ENCODE results near the gene INTS1.
A peak's percentile ranks its signal among the peaks of the same experiment; 100 is the strongest.

The INTS1 gene

GRCh38 chr7:1510780-1511154, 6.6 kb upstream of the INTS1 start:
- Histone ChIP-seq H3K36me3 (replicated peaks; ENCODE audit: insufficient read depth, low read length) (no peaks in the 10 kb centered on the region), H2AFZ (ENCODE audit: low read length) (no peak overlapping the region), H3K9me3 (replicated peaks; ENCODE audit: insufficient read depth, low read length) (no peaks in the 10 kb centered on the region), H3K9ac (ENCODE audit: low read length) (no peak overlapping the region), H3K27ac (ENCODE audit: low read length) (no peak overlapping the region), H3K9me2 (replicated peaks; ENCODE audit: insufficient read depth, low read length) (no peaks in the 10 kb centered on the region), H3F3A (ENCODE audit: insufficient read depth, low read length) (peaks cover 5% of the 10 kb centered on the region; the same call in 1 of the 2 replicates), H3K4me2 (ENCODE audit: low read depth, low read length) (no peak overlapping the region), H4K20me1 (ENCODE audit: insufficient read depth, low read length) (no peaks in the 10 kb centered on the region), H3K27me3 (replicated peaks; ENCODE audit: insufficient read depth, low read length) (peaks cover 17% of the 10 kb centered on the region; the same call in 1 of the 2 replicates), H3K79me2 (ENCODE audit: low read length) (no peaks in the 10 kb centered on the region), H3K4me3 (ENCODE audit: low read length) (no peak overlapping the region), H3K4me1 (ENCODE audit: low read length) (peaks cover 7% of the 10 kb centered on the region)
- DNase-seq = no peak
- TF ChIP-seq EZH2 (optimal IDR thresholded peaks at IDR 0.05; ENCODE audit: low read depth, low read length) = no peak
- TF ChIP-seq EZH2phosphoT487 (IDR thresholded peaks at IDR 0.05; ENCODE audit: low read length) = no peak
- TF ChIP-seq CTCF (IDR thresholded peaks at IDR 0.05; ENCODE audit: low read length) = no peak

DNA sequence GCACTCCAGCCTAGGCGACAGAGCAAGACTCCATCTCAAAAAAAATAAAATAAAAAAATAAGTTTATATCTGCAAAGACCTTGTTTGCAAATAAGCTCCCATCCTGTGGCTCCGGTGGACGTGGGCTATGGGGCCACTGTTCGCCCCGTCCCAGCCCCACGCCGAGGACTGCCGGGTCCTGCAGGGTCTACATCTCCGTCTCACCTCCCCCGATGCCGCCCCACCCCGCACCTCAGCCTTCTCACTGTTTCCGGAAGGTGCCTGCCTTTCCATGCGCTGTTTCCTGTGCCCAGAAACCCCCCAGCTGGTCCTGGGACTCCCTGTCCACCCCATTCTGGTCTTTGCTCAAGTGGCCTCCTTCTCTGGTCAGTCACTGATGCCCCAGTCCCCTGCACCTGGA, 5.0 kb upstream of the INTS1 start:
- Histone ChIP-seq H3K4me1 (ENCODE audit: low read length) (peaks cover 7% of the 10 kb centered on the region), H3K27ac (ENCODE audit: low read length) (no peak overlapping the region), H3K9ac (ENCODE audit: low read length) (no peak overlapping the region)

DNA sequence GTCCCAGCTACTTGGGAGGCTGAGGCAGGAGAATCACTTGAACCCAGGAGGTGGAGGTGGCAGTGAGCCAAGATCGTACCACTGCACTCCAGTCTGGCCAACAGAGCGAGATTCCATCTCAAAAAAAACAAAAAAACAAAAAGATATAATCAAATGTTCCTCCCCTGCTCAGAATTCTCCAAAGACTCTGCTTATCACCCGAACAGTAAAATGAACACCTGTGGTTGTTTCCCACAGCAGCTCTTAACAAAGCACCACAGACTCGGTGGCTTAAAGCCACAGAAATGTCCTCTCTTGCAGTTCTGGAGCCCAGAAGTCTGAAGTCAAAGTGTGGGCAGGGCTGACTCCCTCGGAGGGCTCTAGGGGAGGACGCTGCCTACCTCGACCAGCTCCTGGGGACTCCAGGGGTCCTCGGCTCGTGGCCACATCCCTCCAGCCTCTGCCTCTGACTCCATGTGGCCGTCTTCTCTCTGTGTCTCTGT, 4.1 kb upstream of the INTS1 start:
- Histone ChIP-seq H3K4me1 (ENCODE audit: low read length) (peaks cover 5% of the 10 kb centered on the region), H4K20me1 (ENCODE audit: insufficient read depth, low read length) (no peaks in the 10 kb centered on the region), H3K9me3 (replicated peaks; ENCODE audit: insufficient read depth, low read length) (no peaks in the 10 kb centered on the region), H3K79me2 (ENCODE audit: low read length) (peaks cover 9% of the 10 kb centered on the region), H3K27ac (ENCODE audit: low read length) (no peak overlapping the region), H3K4me2 (ENCODE audit: low read depth, low read length) (no peak overlapping the region), H3K4me3 (ENCODE audit: low read length) (no peak overlapping the region), H2AFZ (ENCODE audit: low read length) (no peak overlapping the region), H3K9ac (ENCODE audit: low read length) (no peak overlapping the region), H3K36me3 (replicated peaks; ENCODE audit: insufficient read depth, low read length) (no peaks in the 10 kb centered on the region), H3F3A (ENCODE audit: insufficient read depth, low read length) (peaks cover 8% of the 10 kb centered on the region; the same call in 1 of the 2 replicates), H3K27me3 (replicated peaks; ENCODE audit: insufficient read depth, low read length) (peaks cover 13% of the 10 kb centered on the region; the same call in 1 of the 2 replicates), H3K9me2 (replicated peaks; ENCODE audit: insufficient read depth, low read length) (no peaks in the 10 kb centered on the region)
- no peak for TF ChIP-seq CTCF (IDR thresholded peaks at IDR 0.05; ENCODE audit: low read length)
- no peak for TF ChIP-seq EZH2 (optimal IDR thresholded peaks at IDR 0.05; ENCODE audit: low read depth, low read length)
- TF ChIP-seq EZH2phosphoT487 (IDR thresholded peaks at IDR 0.05; ENCODE audit: low read length) = no peak
- DNase-seq = peak; percentile 24

More for the DNA sequence above, 5.0 kb upstream of the INTS1 start:
- peaks cover 8% of the 10 kb centered on the region; the same call in 1 of the 2 replicates for H3F3A ChIP-seq (ENCODE audit: insufficient read depth, low read length)
- no peak overlapping the region for H3K4me3 ChIP-seq (ENCODE audit: low read length)
- no peaks in the 10 kb centered on the region for H3K9me2 ChIP-seq (replicated peaks; ENCODE audit: insufficient read depth, low read length)
- TF ChIP-seq EZH2phosphoT487 (IDR thresholded peaks at IDR 0.05; ENCODE audit: low read length) (no peak), EZH2 (optimal IDR thresholded peaks at IDR 0.05; ENCODE audit: low read depth, low read length) (no peak), CTCF (IDR thresholded peaks at IDR 0.05; ENCODE audit: low read length) (no peak)
- no peaks in the 10 kb centered on the region for H4K20me1 ChIP-seq (ENCODE audit: insufficient read depth, low read length)
- no peak overlapping the region for H3K4me2 ChIP-seq (ENCODE audit: low read depth, low read length)
- H3K27me3 ChIP-seq (replicated peaks; ENCODE audit: insufficient read depth, low read length) = peaks cover 17% of the 10 kb centered on the region; the same call in 1 of the 2 replicates
- no peak overlapping the region for H2AFZ ChIP-seq (ENCODE audit: low read length)
- no peaks in the 10 kb centered on the region for H3K9me3 ChIP-seq (replicated peaks; ENCODE audit: insufficient read depth, low read length)
- no peaks in the 10 kb centered on the region for H3K36me3 ChIP-seq (replicated peaks; ENCODE audit: insufficient read depth, low read length)
- no peak for DNase-seq
- H3K79me2 ChIP-seq (ENCODE audit: low read length) = no peaks in the 10 kb centered on the region

Measured in MM.1S (cell line).